HepG2 (cell line): ENCODE data around the gene COL18A1. TPM values are rescaled to one million over a fixed set of nuclear protein-coding genes. Genes with fewer than 3 reads are reported as not detected.

Source experiments
- AKNA ChIP-seq: sonication (generic); formaldehyde crosslinking; IDR thresholded peaks from 2 replicates; pipeline ENCODE4 v1.4.0; 2020; ENCODE audit warnings: missing genetic modification reagents, borderline replicate concordance
- ATF2 ChIP-seq: sonication (generic); formaldehyde crosslinking; IDR thresholded peaks from 2 replicates; pipeline ENCODE4 v1.4.0; 2020; ENCODE audit warnings: missing genetic modification reagents
- ATF3 ChIP-seq: sonication (generic); formaldehyde crosslinking; IDR thresholded peaks from 2 replicates; pipeline ENCODE4 v1.4.0; 2020; ENCODE audit warnings: missing genetic modification reagents
- CTCF ChIP-seq: sonication (generic); formaldehyde crosslinking; IDR thresholded peaks from 2 replicates; pipeline ENCODE4 v1.5.0; 2020; ENCODE audit warnings: mild to moderate bottlenecking, missing genetic modification reagents, moderate library complexity
- GATAD2A ChIP-seq: IDR thresholded peaks from 2 replicates; pipeline ENCODE4 v1.6.1; 2016
- HDAC2 ChIP-seq: sonication (generic); formaldehyde crosslinking; IDR thresholded peaks from 2 replicates; pipeline ENCODE4 v1.4.0; 2020; ENCODE audit warnings: missing genetic modification reagents
- HNRNPL ChIP-seq: fragments of 200-400 bp; formaldehyde crosslinking; IDR thresholded peaks from 2 replicates; pipeline ENCODE4 v1.6.1; 2017; ENCODE audit warnings: mild to moderate bottlenecking, low read depth, low read length
- MEF2D ChIP-seq: sonication (generic); formaldehyde crosslinking; IDR thresholded peaks from 2 replicates; pipeline ENCODE4 v1.5.1; 2020; ENCODE audit warnings: mild to moderate bottlenecking, missing genetic modification reagents
- MEIS2 ChIP-seq: sonication (generic); formaldehyde crosslinking; IDR thresholded peaks from 2 replicates; pipeline ENCODE4 v1.9.0; 2021; ENCODE audit warnings: mild to moderate bottlenecking, missing genetic modification reagents
- PHF21A ChIP-seq: sonication (generic); formaldehyde crosslinking; IDR thresholded peaks from 2 replicates; pipeline ENCODE4 v1.5.0; 2020; ENCODE audit warnings: mild to moderate bottlenecking, missing genetic modification reagents
- SRSF9 ChIP-seq: fragments of 200-400 bp; formaldehyde crosslinking; IDR thresholded peaks from 2 replicates; pipeline ENCODE4 v1.6.1; 2018; ENCODE audit warnings: borderline replicate concordance, mild to moderate bottlenecking, low read depth, low read length; ENCODE audit not compliant: insufficient read depth, poor library complexity, severe bottlenecking
- TBX3 ChIP-seq: fragments of 450-650 bp; IDR thresholded peaks from 2 replicates; pipeline ENCODE4 v1.6.1; 2017; ENCODE audit warnings: antibody characterized with exemption, mild to moderate bottlenecking, inconsistent platforms, borderline replicate concordance
- ZBTB38 ChIP-seq: sonication (generic); formaldehyde crosslinking; IDR thresholded peaks from 2 replicates; pipeline ENCODE4 v1.5.1; 2020; ENCODE audit warnings: mild to moderate bottlenecking, missing genetic modification reagents
- ZNF280B ChIP-seq: sonication (generic); formaldehyde crosslinking; IDR thresholded peaks from 2 replicates; pipeline ENCODE4 v1.5.0; 2020; ENCODE audit warnings: missing genetic modification reagents, mild to moderate bottlenecking, borderline replicate concordance
- ZNF331 ChIP-seq: sonication (generic); formaldehyde crosslinking; IDR thresholded peaks from 2 replicates; pipeline ENCODE4 v1.4.0; 2020; ENCODE audit warnings: missing genetic modification reagents
- ZNF44 ChIP-seq: sonication (generic); formaldehyde crosslinking; IDR thresholded peaks from 2 replicates; pipeline ENCODE4 v1.5.1; 2020; ENCODE audit warnings: mild to moderate bottlenecking, missing genetic modification reagents
- ZNF598 ChIP-seq: sonication (generic); formaldehyde crosslinking; IDR thresholded peaks from 2 replicates; pipeline ENCODE4 v1.5.1; 2020; ENCODE audit warnings: mild to moderate bottlenecking, missing genetic modification reagents, borderline replicate concordance
- ZNF607 ChIP-seq: sonication (generic); formaldehyde crosslinking; IDR thresholded peaks from 2 replicates; pipeline ENCODE4 v1.5.1; 2020; ENCODE audit warnings: missing genetic modification reagents, mild to moderate bottlenecking, borderline replicate concordance
- ZNF678 ChIP-seq: sonication (generic); formaldehyde crosslinking; IDR thresholded peaks from 2 replicates; pipeline ENCODE4 v1.4.0; 2020; ENCODE audit warnings: mild to moderate bottlenecking, missing genetic modification reagents
- ZNF7 ChIP-seq: IDR thresholded peaks from 2 replicates; pipeline ENCODE4 v1.6.1; 2016; ENCODE audit warnings: missing biosample characterization, missing genetic modification reagents
- polyA plus RNA-seq, 8 experiments: library from polyadenylated mRNA; depleted of rRNA in 3 of 8; stranded (reverse) in 7 of 8; unstranded in 1 of 8; fragments of >200 nt; fragmentation: Illumina TruSeq in 4 of 8; extraction: Trizol in 4 of 8; gene quantifications; 2 replicates each; pipeline versions ENCODE4 v1.2.1 to v1.2.3, GENCODE V29; 2011 to 2016; ENCODE audit warnings: low read depth in 4 of 8, missing spikeins in 1 of 8, mixed read lengths in 1 of 8; ENCODE audit not compliant: insufficient read depth in 1 of 8
- total RNA-seq, 5 experiments: library from RNA; depleted of rRNA; stranded (reverse); fragments of >200 nt; fragmentation: Illumina TruSeq; extraction: Trizol; gene quantifications; 2 replicates each; pipeline ENCODE4 v1.2.3, GENCODE V29; 2016; ENCODE audit warnings: low read depth in 1 of 5

The COL18A1 gene
- total and polyA plus RNA-seq, 2 of the 13 experiments (the other 11 are each of a cell fraction or from before 2014, with no cell fraction given): 79.0 to 102 TPM

- TF ChIP-seq AKNA: no peak
- no peak for TF ChIP-seq ZNF607 (CRISPR knock-in tag)
- TF ChIP-seq ZNF331 (CRISPR knock-in tag): peak; percentile 96
- TF ChIP-seq ZBTB38 (CRISPR knock-in tag): peak; percentile 16; the same call in 1 of the 2 replicates
- TF ChIP-seq ZNF678: no peak
- TF ChIP-seq ATF2 (CRISPR knock-in tag): no peak
- 0 out of 2 replicates have a peak, but pooled peaks have one; percentile 28 for TF ChIP-seq ZNF44 (CRISPR knock-in tag)
- no peak for TF ChIP-seq ZNF7 (CRISPR knock-in tag)
- 0 out of 2 replicates have a peak, but pooled peaks have one; percentile 30 for TF ChIP-seq ZNF598
- no peak for TF ChIP-seq GATAD2A (CRISPR knock-in tag)
- TF ChIP-seq PHF21A (CRISPR knock-in tag): no peak
- no peak for TF ChIP-seq HDAC2
- TF ChIP-seq MEF2D: peak; percentile 39; the same call in 1 of the 2 replicates
- peak; percentile 72; the same call in 1 of the 2 replicates for TF ChIP-seq MEIS2 (CRISPR knock-in tag)
- TF ChIP-seq ZNF280B: no peak
- 0 out of 2 replicates have a peak, but pooled peaks have one; percentile 4 for TF ChIP-seq HNRNPL
- TF ChIP-seq TBX3: no peak
- TF ChIP-seq ATF3 (CRISPR knock-in tag): no peak
- TF ChIP-seq SRSF9: no peak
- TF ChIP-seq CTCF (CRISPR knock-in tag): no peak
Measured at GRCh38 chr21:45383111-45383614, 21.8 kb upstream of the COL18A1 start (continued).
